ENCODE measurements around the gene DNAJC12.

DNA sequence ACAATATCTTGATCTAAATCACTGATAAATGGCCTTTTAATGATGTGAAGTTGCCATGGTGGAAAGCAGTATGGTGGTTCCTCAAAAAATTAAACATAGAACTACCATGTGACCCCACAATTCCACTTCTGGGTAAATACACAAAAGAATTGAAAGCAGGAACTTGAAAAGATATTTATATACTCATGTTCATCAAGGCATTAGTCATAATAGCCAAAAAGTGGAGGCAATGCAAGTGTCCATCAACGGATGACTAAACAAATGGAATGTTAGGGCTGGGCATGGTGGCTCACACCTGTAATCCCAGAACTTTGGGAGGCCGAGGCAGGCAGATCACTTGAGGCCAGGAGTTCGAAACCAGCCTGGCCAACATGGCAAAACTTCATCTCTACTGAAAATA is 2.0 kb upstream of the DNAJC12 start:
- TF ChIP-seq, protein P1, sequence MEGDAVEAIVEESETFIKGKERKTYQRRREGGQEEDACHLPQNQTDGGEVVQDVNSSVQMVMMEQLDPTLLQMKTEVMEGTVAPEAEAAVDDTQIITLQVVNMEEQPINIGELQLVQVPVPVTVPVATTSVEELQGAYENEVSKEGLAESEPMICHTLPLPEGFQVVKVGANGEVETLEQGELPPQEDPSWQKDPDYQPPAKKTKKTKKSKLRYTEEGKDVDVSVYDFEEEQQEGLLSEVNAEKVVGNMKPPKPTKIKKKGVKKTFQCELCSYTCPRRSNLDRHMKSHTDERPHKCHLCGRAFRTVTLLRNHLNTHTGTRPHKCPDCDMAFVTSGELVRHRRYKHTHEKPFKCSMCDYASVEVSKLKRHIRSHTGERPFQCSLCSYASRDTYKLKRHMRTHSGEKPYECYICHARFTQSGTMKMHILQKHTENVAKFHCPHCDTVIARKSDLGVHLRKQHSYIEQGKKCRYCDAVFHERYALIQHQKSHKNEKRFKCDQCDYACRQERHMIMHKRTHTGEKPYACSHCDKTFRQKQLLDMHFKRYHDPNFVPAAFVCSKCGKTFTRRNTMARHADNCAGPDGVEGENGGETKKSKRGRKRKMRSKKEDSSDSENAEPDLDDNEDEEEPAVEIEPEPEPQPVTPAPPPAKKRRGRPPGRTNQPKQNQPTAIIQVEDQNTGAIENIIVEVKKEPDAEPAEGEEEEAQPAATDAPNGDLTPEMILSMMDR (IDR thresholded peaks at IDR 0.05), result no peak
- TF ChIP-seq POLR2A (IDR thresholded peaks at IDR 0.05), result no peak
